ENCODE measurements around the gene SNAI1.

- no peak for TF ChIP-seq CTCF (conservative IDR thresholded peaks at IDR 0.05 in 1 of 2, IDR thresholded peaks at IDR 0.05 in 1 of 2; ENCODE audit: low read depth in 1 of 2, low read length in 2 of 2)
- TF ChIP-seq EZH2 (IDR thresholded peaks at IDR 0.05; ENCODE audit: low read length, missing control alignments): no peak
Measured at GRCh38 chr20:50015993-50016770, 33.4 kb downstream of the SNAI1 start.
